SK-N-SH (cell line): ENCODE measurements around the gene EPHA3. TPM values are rescaled to one million over a fixed set of nuclear protein-coding genes. Genes with fewer than 3 reads are reported as not detected.

Source experiments
- CTCF ChIA-PET: fragments of 300-600, 350-600 bp; formaldehyde crosslinking; extraction: SDS; loops from one replicate; lab custom pipeline; 2021; lab: Yijun Ruan, JAX
- POLR2A ChIA-PET: fragments of 350-600 bp; sonication (Branson Sonifier 250); formaldehyde crosslinking; extraction: SDS; loops from one replicate; lab custom pipeline; 2020; ENCODE audit warnings: antibody characterized with exemption, inconsistent platforms; lab: Yijun Ruan, JAX
- DNase-seq: peaks from one replicate; pipeline ENCODE4 v3.0.0; 2012
- H2AFZ ChIP-seq: fragments of 200-600 bp; sonication (generic); 2 replicates; pipeline ENCODE4 v1.8.1; 2016; ENCODE audit warnings: antibody characterized with exemption, mild to moderate bottlenecking, low read depth
- H3F3A ChIP-seq: fragments of 200-600 bp; sonication (generic); replicated peaks from 2 replicates; pipeline ENCODE3; 2016; ENCODE audit warnings: antibody characterized with exemption, mild to moderate bottlenecking; ENCODE audit not compliant: insufficient read depth
- H3K27ac ChIP-seq, 2 experiments: fragments of 200-500 bp in 1 of 2; fragments of 200-600 bp in 1 of 2; sonication (Bioruptor generic) in 1 of 2; sonication (generic), shearing (Covaris generic) in 1 of 2; 2 replicates each; pipeline versions ENCODE4 v1.5.1 to v1.6.1; 2014 to 2016; ENCODE audit warnings: low read depth in 2 of 2, inconsistent platforms in 1 of 2, low read length in 1 of 2, mild to moderate bottlenecking in 1 of 2, mixed read lengths in 1 of 2
- H3K27me3 ChIP-seq: fragments of 200-600 bp; sonication (generic), shearing (Covaris generic); 2 replicates; pipeline ENCODE4 v1.6.1; 2016; ENCODE audit warnings: mixed run types; ENCODE audit not compliant: insufficient read depth
- H3K36me3 ChIP-seq, 2 experiments: fragments of 200-500 bp in 1 of 2; fragments of 200-600 bp in 1 of 2; sonication (Bioruptor generic) in 1 of 2; sonication (generic) in 1 of 2; replicated peaks in 1 of 2; 2 replicates each; pipeline versions ENCODE3 to v1.5.1; 2014 to 2016; ENCODE audit warnings: low read length in 1 of 2, mild to moderate bottlenecking in 1 of 2; ENCODE audit not compliant: insufficient read depth in 2 of 2, control insufficient read depth in 1 of 2
- H3K4me1 ChIP-seq, 2 experiments: fragments of 200-500 bp in 1 of 2; fragments of 200-600 bp in 1 of 2; sonication (Bioruptor generic) in 1 of 2; sonication (generic), shearing (Covaris generic) in 1 of 2; 2 replicates each; pipeline versions ENCODE4 v1.5.1 to v1.6.1; 2014 to 2016; ENCODE audit warnings: low read depth in 1 of 2, low read length in 1 of 2, mixed run types in 1 of 2; ENCODE audit not compliant: insufficient read depth in 2 of 2, control insufficient read depth in 1 of 2
- H3K4me2 ChIP-seq: fragments of 200-600 bp; sonication (generic), shearing (Covaris generic); 2 replicates; pipeline ENCODE4 v1.6.1; 2017; ENCODE audit warnings: mixed run types
- H3K4me3 ChIP-seq, 2 experiments: fragments of 200-500 bp in 1 of 2; fragments of 200-600 bp in 1 of 2; sonication (Bioruptor generic) in 1 of 2; sonication (generic), shearing (Covaris generic) in 1 of 2; 2 replicates each; pipeline versions ENCODE4 v1.5.1 to v1.8.1; 2014 to 2016; ENCODE audit warnings: low read depth in 2 of 2, inconsistent platforms in 1 of 2, low read length in 1 of 2, mild to moderate bottlenecking in 1 of 2, mixed read lengths in 1 of 2, moderate library complexity in 1 of 2
- H3K79me2 ChIP-seq: fragments of 200-600 bp; sonication (generic); 2 replicates; pipeline ENCODE4 v1.8.1; 2017; ENCODE audit warnings: mild to moderate bottlenecking; ENCODE audit not compliant: insufficient read depth
- H3K9ac ChIP-seq: fragments of 200-600 bp; sonication (generic); 2 replicates; pipeline ENCODE4 v1.6.1; 2017; ENCODE audit warnings: mixed run types
- H3K9me2 ChIP-seq: fragments of 200-600 bp; sonication (generic); 2 replicates; pipeline ENCODE4 v1.6.1; 2017; ENCODE audit warnings: mixed run types
- H3K9me3 ChIP-seq: fragments of 200-600 bp; sonication (generic); 2 replicates; pipeline ENCODE4 v1.6.1; 2017; ENCODE audit warnings: mixed run types, mild to moderate bottlenecking, moderate library complexity
- H4K20me1 ChIP-seq: fragments of 200-600 bp; sonication (generic); 2 replicates; pipeline ENCODE4 v1.6.1; 2017; ENCODE audit warnings: mild to moderate bottlenecking, mixed run types; ENCODE audit not compliant: insufficient read depth
- ELF1 ChIP-seq: IDR thresholded peaks from 2 replicates; pipeline ENCODE4 v1.4.0; 2012
- FOSL2 ChIP-seq: IDR thresholded peaks from 2 replicates; pipeline ENCODE4 v1.4.0; 2012; ENCODE audit warnings: low read depth, mild to moderate bottlenecking, moderate library complexity, borderline replicate concordance
- FOXJ3 ChIP-seq: sonication (generic); formaldehyde crosslinking; IDR thresholded peaks from 2 replicates; pipeline ENCODE4 v1.5.1; 2020; ENCODE audit warnings: mild to moderate bottlenecking, missing genetic modification reagents
- MEF2A ChIP-seq: IDR thresholded peaks from 2 replicates; pipeline ENCODE4 v1.4.0; 2012; ENCODE audit warnings: low read depth, borderline replicate concordance
- PBX3 ChIP-seq: IDR thresholded peaks from 2 replicates; pipeline ENCODE4; 2012
- POLR2AphosphoS5 ChIP-seq: IDR thresholded peaks from 2 replicates; pipeline ENCODE4 v1.6.1; 2012; ENCODE audit warnings: low read depth, low read length
- RCOR1 ChIP-seq: fragments of 150-350 bp; IDR thresholded peaks from 2 replicates; pipeline ENCODE4 v1.6.1; 2017; ENCODE audit warnings: antibody characterized with exemption, low read length
- RFX5 ChIP-seq: IDR thresholded peaks from 2 replicates; pipeline ENCODE4 v1.6.1; 2012; ENCODE audit warnings: mild to moderate bottlenecking, improper control_type of control experiment, low read length
- TAF1 ChIP-seq: IDR thresholded peaks from 2 replicates; pipeline ENCODE4 v1.6.1; 2012; ENCODE audit warnings: low read depth, mild to moderate bottlenecking, low read length, moderate library complexity, borderline replicate concordance
- TEAD4 ChIP-seq: IDR thresholded peaks from 2 replicates; pipeline ENCODE4 v1.4.0; 2012; ENCODE audit warnings: mild to moderate bottlenecking, borderline replicate concordance; ENCODE audit not compliant: insufficient read depth
- WGBS: methylation state at CpG from one replicate; pipeline ENCODE4 v1.1.6; 2017; ENCODE audit warnings: low lambda C conversion rate; 5-methylcytosine and 5-hydroxymethylcytosine counted together
- polyA plus RNA-seq, 3 experiments: library from polyadenylated mRNA; depleted of rRNA; stranded (reverse); fragments of >200 nt; gene quantifications; 2 replicates each; pipeline ENCODE4 v1.2.3, GENCODE V29; 2012
- TF ChIP-seq, protein P1 (sequence below): IDR thresholded peaks from 2 replicates; pipeline ENCODE4 v1.6.1; 2012; ENCODE audit warnings: mild to moderate bottlenecking, low read depth, low read length, moderate library complexity
- TF ChIP-seq, protein P2 (sequence below): IDR thresholded peaks from 2 replicates; pipeline ENCODE4 v1.4.0; 2012; ENCODE audit warnings: low read depth, borderline replicate concordance
- TF ChIP-seq, protein P3 (sequence below): IDR thresholded peaks from 2 replicates; pipeline ENCODE4 v1.4.0; 2012; ENCODE audit warnings: low read depth
- TF ChIP-seq, protein P4 (sequence below): fragments of 150-350 bp; IDR thresholded peaks from 2 replicates; pipeline ENCODE4 v1.6.1; 2017; ENCODE audit warnings: antibody characterized with exemption, low read length, low read depth, borderline replicate concordance

The EPHA3 gene
- polyA plus RNA-seq, 1 of the 3 experiments (the other 2 are of a cell fraction), result not detected

GRCh38 chr3:89419647-89420241 is 312.3 kb downstream of the EPHA3 start:
- Histone ChIP-seq H3K79me2 (no peaks in the 10 kb centered on the region), H4K20me1 (no peaks in the 10 kb centered on the region), H3K9ac (no peak overlapping the region), H3K27me3 (no peaks in the 10 kb centered on the region), H3K36me3 (no peaks in the 10 kb centered on the region)
- TF ChIP-seq POLR2AphosphoS5, result no peak
- TF ChIP-seq FOSL2, result no peak
- TF ChIP-seq FOXJ3 (CRISPR knock-in tag), result no peak
- no peak for TF ChIP-seq TAF1
- TF ChIP-seq, protein P1, sequence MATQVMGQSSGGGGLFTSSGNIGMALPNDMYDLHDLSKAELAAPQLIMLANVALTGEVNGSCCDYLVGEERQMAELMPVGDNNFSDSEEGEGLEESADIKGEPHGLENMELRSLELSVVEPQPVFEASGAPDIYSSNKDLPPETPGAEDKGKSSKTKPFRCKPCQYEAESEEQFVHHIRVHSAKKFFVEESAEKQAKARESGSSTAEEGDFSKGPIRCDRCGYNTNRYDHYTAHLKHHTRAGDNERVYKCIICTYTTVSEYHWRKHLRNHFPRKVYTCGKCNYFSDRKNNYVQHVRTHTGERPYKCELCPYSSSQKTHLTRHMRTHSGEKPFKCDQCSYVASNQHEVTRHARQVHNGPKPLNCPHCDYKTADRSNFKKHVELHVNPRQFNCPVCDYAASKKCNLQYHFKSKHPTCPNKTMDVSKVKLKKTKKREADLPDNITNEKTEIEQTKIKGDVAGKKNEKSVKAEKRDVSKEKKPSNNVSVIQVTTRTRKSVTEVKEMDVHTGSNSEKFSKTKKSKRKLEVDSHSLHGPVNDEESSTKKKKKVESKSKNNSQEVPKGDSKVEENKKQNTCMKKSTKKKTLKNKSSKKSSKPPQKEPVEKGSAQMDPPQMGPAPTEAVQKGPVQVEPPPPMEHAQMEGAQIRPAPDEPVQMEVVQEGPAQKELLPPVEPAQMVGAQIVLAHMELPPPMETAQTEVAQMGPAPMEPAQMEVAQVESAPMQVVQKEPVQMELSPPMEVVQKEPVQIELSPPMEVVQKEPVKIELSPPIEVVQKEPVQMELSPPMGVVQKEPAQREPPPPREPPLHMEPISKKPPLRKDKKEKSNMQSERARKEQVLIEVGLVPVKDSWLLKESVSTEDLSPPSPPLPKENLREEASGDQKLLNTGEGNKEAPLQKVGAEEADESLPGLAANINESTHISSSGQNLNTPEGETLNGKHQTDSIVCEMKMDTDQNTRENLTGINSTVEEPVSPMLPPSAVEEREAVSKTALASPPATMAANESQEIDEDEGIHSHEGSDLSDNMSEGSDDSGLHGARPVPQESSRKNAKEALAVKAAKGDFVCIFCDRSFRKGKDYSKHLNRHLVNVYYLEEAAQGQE, result no peak
- TF ChIP-seq RCOR1, result no peak
- TF ChIP-seq TEAD4, result no peak
- TF ChIP-seq, protein P2, sequence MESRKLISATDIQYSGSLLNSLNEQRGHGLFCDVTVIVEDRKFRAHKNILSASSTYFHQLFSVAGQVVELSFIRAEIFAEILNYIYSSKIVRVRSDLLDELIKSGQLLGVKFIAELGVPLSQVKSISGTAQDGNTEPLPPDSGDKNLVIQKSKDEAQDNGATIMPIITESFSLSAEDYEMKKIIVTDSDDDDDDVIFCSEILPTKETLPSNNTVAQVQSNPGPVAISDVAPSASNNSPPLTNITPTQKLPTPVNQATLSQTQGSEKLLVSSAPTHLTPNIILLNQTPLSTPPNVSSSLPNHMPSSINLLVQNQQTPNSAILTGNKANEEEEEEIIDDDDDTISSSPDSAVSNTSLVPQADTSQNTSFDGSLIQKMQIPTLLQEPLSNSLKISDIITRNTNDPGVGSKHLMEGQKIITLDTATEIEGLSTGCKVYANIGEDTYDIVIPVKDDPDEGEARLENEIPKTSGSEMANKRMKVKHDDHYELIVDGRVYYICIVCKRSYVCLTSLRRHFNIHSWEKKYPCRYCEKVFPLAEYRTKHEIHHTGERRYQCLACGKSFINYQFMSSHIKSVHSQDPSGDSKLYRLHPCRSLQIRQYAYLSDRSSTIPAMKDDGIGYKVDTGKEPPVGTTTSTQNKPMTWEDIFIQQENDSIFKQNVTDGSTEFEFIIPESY, result no peak
- TF ChIP-seq, all 33 proteins: peak for 0
- H2AFZ ChIP-seq, result no peak overlapping the region
- no peak overlapping the region for H3K4me2 ChIP-seq
- H3K9me3 ChIP-seq, result no peaks in the 10 kb centered on the region
- H3K27ac ChIP-seq, result no peak overlapping the region
- H3K4me3 ChIP-seq, result no peak overlapping the region
- no peaks in the 10 kb centered on the region; a peak in 1 of 4 replicates for H3K4me1 ChIP-seq
- POLR2A ChIA-PET, result no interaction called here
- WGBS, result 1% methylated on average over 3 of the region's 3 CpGs
- H3F3A ChIP-seq, result no peaks in the 10 kb centered on the region
- DNase-seq, result no peak
- no peaks in the 10 kb centered on the region for H3K9me2 ChIP-seq
- CTCF ChIA-PET, result interaction anchor here (0.6 kb wide), 1 partner anchor 743 kb away, joined by 3 read pairs; no protein-coding TSS in a partner anchor

DNA sequence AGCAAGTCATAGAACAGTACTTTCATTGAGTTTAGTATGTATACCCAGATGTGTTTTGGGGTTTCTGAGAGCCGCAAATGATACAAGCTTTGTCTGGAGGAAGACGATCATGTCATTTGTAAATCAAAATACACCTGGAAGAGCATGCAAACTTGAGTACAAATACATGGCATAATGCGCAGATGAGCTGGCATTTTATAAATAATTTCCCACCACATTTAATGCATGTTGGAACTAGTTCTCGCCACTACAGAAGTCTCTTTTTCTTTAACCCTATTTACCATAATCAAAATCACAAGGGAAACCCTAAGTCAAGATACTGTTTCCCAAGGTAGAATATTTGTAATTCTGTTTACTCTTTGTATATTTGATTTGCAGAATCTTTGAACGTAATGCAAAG is 318.6 kb downstream of the EPHA3 start:
- 0% methylated on average over 5 of the region's 5 CpGs for WGBS
- POLR2A ChIA-PET, result no interaction called here
- Histone ChIP-seq H2AFZ (no peak overlapping the region), H3K27ac (no peak overlapping the region), H3K4me2 (no peak overlapping the region), H3K79me2 (no peaks in the 10 kb centered on the region), H3K36me3 (no peaks in the 10 kb centered on the region), H4K20me1 (no peaks in the 10 kb centered on the region), H3K9ac (no peak overlapping the region), H3K9me2 (no peaks in the 10 kb centered on the region), H3K4me3 (no peak overlapping the region), H3K9me3 (no peaks in the 10 kb centered on the region), H3K27me3 (no peaks in the 10 kb centered on the region), H3F3A (no peaks in the 10 kb centered on the region), H3K4me1 (no peaks in the 10 kb centered on the region)
- TF ChIP-seq ELF1 (no peak), RFX5 (no peak), TAF1 (no peak), PBX3 (no peak), POLR2AphosphoS5 (no peak), FOSL2 (no peak), MEF2A (no peak)
- TF ChIP-seq, protein P3, sequence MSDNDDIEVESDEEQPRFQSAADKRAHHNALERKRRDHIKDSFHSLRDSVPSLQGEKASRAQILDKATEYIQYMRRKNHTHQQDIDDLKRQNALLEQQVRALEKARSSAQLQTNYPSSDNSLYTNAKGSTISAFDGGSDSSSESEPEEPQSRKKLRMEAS, result no peak
- TF ChIP-seq, protein P1, result no peak
- TF ChIP-seq, protein P4, sequence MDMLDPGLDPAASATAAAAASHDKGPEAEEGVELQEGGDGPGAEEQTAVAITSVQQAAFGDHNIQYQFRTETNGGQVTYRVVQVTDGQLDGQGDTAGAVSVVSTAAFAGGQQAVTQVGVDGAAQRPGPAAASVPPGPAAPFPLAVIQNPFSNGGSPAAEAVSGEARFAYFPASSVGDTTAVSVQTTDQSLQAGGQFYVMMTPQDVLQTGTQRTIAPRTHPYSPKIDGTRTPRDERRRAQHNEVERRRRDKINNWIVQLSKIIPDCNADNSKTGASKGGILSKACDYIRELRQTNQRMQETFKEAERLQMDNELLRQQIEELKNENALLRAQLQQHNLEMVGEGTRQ, result no peak
- CTCF ChIA-PET, result no interaction called here
- DNase-seq, result no peak
